HS-5 (cell line): Measurements from ENCODE around the gene FBLN1.

ENCODE experiments used
- DNase-seq: peaks from one replicate; pipeline ENCODE4 v3.0.0-alpha.2; 2012; ENCODE audit warnings: low read depth

The FBLN1 gene

DNA sequence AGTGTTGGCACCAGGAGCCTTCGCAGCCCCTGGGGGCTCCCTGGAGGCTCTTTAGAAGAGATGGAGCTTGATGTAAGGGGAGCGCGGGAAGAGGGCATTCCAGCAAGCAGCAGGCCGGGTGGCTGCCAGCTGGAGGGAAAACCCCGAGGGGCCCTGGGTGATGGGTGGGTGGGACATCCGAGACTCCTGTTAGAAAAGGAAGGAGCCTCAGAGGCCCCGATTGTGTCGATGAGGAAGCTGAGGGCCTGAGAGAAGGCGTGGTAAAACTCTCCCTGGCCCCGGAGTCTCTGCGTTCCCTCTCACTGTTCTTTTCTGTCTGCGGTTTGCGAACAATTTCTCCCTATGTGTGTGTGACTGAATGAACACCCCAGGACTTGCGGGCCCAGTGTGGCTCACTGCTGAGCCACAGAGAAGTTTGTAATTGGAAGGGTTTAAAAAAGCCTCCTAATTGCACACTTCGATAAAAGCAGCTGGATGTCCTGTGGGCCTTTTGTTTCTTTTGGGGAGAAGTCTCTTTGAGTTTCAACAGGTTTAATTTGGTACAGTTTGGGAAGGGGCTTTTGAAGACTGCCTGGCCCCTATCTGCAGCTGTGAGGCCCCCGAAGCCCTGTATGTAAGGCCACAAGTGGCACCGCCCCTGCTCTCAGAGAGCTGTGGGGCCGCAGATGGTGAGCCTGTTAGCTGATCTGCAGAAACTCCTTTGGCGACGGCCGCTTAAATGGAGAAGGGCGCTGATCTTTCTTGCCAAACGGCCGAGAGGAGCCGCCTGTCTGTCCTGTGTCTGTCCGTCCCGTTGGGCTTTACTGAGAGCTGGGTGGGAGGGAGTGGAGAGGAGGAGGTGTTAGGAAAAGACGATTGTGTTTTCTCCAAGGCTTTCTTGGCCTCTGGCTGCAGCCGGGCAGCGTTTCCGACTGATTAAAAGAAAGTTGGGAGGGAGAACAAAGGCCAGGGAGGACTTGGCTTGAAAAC, 2.0 kb downstream of the FBLN1 start:
- no peak for DNase-seq

DNA sequence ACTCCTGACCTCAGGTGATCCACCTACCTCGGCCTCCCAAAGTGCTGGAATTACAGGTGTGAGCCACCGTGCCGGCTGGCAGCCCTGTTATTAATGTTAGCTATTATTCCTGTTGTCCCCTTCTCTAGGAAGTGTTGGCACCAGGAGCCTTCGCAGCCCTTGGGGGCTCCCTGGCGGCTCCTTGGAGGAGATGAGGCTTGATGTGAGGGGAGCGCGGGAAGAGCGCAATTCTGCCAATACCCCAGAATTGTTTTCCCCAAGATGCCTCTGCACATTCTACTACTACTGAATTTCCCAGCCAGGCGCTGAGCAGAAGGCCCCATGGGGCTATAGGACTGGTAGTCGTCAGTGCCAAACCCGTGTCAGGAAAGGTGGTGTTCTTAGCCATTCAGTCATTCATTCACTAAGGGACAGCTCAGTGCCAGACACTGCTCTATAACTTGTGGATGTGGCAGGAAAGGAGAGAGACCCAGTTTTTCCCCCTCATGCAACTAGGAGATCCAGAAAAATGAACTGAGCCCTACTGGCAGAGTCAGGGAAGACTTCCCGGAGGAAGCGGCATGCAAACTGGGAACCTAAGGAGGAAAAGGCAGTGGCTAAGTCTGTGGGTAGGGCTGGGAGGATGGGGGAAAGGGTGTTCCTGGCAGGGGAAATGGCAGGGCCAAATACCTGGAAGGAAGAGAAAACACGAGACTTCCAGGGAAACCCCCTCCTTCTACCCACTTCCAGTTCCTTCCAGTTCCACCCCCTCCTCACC, 3.5 kb downstream of the FBLN1 start:
- DNase-seq = no peak

GRCh38 chr22:45506816-45507360, 4.2 kb downstream of the FBLN1 start:
- DNase-seq = no peak

- no peak for DNase-seq
These were observed 5.1 kb downstream of the FBLN1 start for GRCh38 chr22:45507798-45508197.

GRCh38 chr22:45508814-45509213, 6.1 kb downstream of the FBLN1 start:
- no peak for DNase-seq

- no peak for DNase-seq
These were observed 7.9 kb downstream of the FBLN1 start for GRCh38 chr22:45510376-45511232.

- DNase-seq = peak; percentile 32
These were observed 9.2 kb downstream of the FBLN1 start for GRCh38 chr22:45511847-45512261.

DNA sequence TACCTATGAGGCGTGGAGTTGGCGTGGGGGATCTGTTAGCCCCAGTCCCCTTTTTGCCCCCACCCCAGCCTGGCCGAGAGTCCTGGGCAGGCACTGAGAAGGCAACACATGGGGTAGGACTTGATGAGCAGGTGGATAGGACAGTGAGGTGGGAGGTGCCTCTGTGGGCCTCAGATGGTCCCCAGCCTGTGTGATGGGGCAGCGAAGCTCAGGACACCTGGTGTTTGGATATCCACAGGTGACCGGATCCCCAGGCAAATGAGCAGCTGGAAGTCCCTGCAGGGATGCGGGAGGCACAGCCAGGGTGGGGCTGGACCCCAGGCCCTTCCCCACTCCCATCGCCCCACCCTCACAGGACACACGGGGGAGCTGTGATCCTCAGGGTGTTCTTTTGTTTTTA, 9.7 kb downstream of the FBLN1 start:
- DNase-seq = no peak

GRCh38 chr22:45515676-45516075, 13.0 kb downstream of the FBLN1 start:
- DNase-seq = no peak

- DNase-seq = no peak
These were observed 13.5 kb downstream of the FBLN1 start for GRCh38 chr22:45516163-45516562.

- DNase-seq = no peak
These were observed 14.4 kb downstream of the FBLN1 start for GRCh38 chr22:45516923-45517675.

GRCh38 chr22:45518136-45518535, 15.5 kb downstream of the FBLN1 start:
- DNase-seq = no peak

GRCh38 chr22:45518580-45518991, 15.9 kb downstream of the FBLN1 start:
- DNase-seq = no peak

DNA sequence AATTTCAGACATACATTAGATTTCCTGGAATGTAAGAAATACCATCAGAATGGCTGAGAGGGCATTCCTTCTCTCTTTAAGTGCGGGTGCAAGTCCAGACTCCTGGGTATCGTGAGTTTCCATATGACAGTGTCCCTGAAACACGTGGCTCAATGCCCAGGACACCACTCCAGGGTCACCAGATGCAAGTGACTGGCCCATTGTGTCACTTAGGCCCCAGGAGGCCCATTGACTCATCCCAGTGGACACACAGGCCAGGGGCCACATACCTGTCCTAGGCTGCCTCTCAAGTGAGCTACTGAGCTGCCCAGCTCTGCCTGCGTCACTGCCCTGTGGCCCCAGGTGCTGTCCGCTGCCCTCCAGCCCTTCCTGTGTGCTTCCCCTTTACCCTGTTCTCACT, 18.5 kb downstream of the FBLN1 start:
- no peak for DNase-seq

- DNase-seq = no peak
These were observed 19.8 kb downstream of the FBLN1 start for GRCh38 chr22:45522462-45522861.

- DNase-seq = no peak
These were observed 21.5 kb downstream of the FBLN1 start for GRCh38 chr22:45524157-45524556.

DNA sequence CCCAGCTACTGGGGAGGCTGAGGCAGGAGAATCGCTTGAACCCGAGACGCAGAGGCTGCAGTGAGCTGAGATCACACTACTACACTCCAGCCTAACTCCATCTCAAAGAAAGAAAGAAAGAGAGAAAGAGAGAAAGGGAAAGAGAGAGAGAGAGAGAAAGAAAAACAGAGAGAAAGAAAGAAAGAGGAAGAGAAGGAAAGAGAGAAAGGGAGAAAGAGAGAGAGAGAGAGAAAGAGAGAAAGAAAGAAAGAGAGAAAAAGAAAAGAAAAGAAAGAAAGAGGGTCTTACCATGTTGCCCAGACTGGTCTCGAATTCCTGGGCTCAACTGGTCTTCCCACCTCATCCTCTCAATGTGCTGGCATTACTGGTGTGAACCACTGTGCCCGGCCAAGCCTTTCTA, 22.3 kb downstream of the FBLN1 start:
- no peak for DNase-seq

- no peak for DNase-seq
These were observed 22.8 kb downstream of the FBLN1 start for GRCh38 chr22:45525480-45525879.

GRCh38 chr22:45526281-45526680, 23.6 kb downstream of the FBLN1 start:
- DNase-seq = no peak

DNA sequence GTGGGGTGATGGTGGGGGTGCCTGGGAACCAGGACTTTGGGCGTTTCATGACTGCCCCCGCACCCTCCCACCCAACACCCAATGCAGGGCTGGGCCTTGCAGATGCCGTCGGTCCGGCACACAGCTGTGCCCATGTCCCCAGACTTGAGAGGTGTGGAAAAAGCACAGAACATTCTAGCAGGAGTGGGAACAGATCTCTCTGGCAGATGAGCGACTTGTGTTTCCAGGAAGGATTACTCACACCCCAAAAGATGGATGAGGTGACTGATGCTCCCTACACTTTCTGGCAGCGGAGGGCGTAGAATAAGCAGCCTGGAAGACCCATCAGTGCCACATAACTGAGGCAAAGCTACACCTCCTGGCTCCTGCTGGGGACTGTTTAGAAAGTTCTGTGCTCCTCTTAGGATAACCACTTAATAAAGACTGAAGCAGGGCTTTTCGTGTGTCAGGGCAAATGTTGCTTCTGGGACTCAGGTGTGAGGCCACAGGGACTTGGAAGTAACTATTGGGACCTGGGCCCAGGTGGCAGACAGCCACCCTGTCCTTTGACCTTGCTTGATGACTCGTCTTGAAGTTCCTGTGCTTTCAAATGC, 24.2 kb downstream of the FBLN1 start:
- DNase-seq = no peak

GRCh38 chr22:45527456-45527855, 24.8 kb downstream of the FBLN1 start:
- DNase-seq = no peak
